GM18526 (cell line): Measurements from ENCODE around the gene MOV10.
A peak's percentile ranks its signal among the peaks of the same experiment; 100 is the strongest.

Experiments used
- POLR2A ChIP-seq: IDR thresholded peaks from 3 replicates; pipeline ENCODE4 v1.6.1; 2011; ENCODE audit not compliant: insufficient read length; ENCODE audit errors: extremely low read depth

Gene MOV10

DNA sequence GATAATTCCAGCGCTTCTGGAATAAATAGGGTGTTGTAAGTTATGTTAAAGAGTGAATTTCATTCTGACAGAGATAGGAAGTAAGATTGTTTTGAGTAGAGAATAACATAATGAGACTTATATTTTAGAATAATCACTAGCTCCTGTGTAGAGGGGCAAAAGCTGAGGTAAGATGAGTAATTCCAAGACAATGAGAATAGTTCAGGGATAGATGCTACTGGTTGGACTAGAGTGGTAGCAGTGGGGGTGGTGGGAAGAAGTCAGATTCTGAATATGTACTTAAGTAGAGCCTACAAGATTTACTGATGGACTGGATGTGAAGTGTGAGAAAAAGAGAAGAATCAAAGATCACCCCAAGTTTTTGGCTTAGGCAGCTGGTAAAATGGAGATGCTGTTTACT, 23.3 kb upstream of the MOV10 start:
- TF ChIP-seq POLR2A = no peak

- TF ChIP-seq POLR2A = no peak
Measured at GRCh38 chr1:112665857-112666256, 8.6 kb upstream of the MOV10 start.

GRCh38 chr1:112666946-112667345, 7.5 kb upstream of the MOV10 start:
- no peak for TF ChIP-seq POLR2A

DNA sequence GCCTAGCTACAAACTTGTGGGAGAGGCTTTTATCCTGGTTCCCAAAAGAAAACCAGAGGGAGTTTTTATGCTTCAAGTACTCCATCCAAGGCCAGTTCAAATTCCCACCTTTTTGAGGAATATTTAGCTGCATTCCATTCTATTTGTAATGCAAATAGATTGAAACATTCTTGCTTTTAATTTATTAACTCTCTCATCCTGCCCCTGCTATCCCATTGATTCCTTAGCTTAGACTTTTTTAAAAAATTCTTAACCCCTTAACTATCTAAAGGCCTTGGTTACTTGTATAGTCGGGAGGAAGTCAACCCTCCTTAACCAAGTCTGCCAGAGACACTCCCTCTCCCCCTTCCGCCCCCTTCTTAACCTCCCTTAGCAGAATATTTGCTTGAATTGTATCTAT, 2.5 kb upstream of the MOV10 start:
- TF ChIP-seq POLR2A = no peak

DNA sequence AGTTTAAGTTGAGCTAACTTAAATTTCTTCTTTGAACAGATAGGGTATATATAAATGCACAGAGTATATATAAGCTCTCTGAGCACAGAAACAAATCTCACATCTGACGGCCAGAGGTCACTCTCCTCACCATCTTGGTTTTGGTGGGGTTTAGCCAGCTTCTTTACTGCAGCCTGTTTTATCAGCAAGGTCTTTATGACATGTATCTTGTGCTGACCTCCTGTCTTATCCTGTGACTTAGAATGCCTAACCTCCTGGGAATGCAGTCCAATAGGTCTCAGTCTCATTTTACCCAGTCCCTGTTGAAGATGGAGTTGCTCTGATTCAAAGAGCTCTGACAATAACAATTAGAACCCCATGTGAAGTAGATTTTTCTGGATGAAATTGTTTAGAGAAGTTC, 1.6 kb upstream of the MOV10 start:
- no peak for TF ChIP-seq POLR2A

GRCh38 chr1:112673592-112674439, 643 bp upstream of the MOV10 start:
- TF ChIP-seq POLR2A = no peak

DNA sequence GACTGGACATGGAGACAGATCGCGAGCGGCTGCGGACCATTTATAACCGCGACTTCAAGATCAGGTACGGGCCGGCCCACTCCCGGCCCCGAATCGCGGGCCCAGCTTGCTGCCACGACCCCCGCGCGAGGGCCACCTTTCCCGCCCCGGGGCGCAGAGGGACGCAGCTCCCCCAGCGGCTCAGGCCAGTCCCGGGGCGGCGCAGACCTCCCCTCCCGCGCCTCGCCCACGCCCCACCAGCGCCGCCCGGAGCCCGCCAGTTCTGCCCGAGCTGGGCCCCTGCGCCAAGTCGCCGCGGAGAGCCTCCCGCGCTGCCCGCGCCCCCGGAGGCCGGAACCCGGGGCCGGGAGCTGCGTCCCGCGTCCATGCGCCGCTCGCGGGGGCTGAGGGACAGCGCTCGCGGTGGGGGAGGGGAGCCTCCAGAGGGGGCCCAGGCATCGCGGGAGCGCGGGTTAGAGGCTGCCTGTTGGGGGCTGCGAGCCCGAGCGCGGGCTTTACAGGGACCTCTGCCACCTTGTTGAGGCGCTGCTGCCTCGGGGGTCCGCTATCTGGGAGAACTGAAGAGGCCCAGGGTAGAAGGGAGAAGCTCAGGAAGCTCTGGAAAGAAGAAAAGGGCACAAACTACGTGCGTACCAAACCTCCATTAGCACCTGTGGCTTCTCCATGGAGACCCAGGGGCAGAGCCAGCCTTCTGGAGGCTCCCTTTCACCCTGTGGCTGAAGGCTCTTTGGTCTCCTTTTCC, 698 bp downstream of the MOV10 start:
- TF ChIP-seq POLR2A = peak; percentile 35

DNA sequence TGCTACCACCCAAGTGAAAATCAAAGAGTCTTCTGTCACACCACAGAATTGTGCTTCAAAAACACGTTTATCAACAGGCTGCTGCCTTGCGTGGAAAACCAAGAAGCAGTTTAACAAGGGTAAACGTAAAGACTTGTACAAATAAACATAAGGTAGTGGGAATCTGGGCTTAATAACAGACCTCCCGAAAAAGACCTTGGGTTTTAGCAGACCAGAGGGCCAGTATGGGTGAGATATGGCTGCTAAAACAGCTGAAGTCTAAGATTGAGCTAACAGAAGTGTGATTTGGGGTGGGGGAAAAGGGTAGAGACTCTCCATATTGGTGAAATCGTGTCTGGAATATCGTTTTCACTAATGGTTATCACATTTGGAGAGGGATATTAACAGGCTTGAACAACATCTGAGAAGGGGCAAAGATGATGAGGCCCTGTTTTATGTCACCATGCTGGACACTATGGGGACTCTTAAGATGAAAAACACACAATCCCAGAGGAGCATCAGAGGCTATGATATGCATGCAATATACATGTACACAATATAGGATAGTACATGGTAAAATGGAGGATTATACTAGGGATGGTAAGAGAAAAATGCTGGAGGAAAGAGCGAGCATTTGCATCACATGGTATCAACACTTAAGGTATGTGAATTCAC, 1.4 kb downstream of the MOV10 start:
- TF ChIP-seq POLR2A = no peak

- TF ChIP-seq POLR2A = no peak
Measured at GRCh38 chr1:112676543-112676942, 2.1 kb downstream of the MOV10 start.

- no peak for TF ChIP-seq POLR2A
Measured at GRCh38 chr1:112677501-112677900, 3.0 kb downstream of the MOV10 start.

GRCh38 chr1:112678605-112679004, 4.1 kb downstream of the MOV10 start:
- TF ChIP-seq POLR2A = no peak

DNA sequence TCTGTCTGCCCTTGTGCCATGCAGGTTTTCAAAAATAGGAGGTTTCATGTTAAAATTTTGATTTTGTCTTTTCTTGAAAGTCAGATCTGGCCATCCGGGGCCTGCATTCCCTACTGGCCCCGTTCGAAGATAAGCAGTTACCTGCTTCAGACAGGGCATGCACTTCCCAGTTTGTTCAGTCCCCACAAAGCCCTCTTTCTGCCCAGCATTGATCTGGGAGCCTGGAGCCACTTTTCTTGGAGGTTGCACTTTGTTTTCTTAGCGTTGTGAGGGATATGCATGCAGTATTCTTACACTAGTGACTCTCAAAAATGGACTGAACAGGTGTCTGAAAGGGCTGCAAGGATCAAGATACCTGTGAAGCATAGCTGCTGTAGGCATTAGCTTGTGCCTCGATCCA, 11.5 kb downstream of the MOV10 start:
- no peak for TF ChIP-seq POLR2A

- no peak for TF ChIP-seq POLR2A
Measured at GRCh38 chr1:112686417-112686816, 12.0 kb downstream of the MOV10 start.

GRCh38 chr1:112686835-112687234, 12.4 kb downstream of the MOV10 start:
- no peak for TF ChIP-seq POLR2A

DNA sequence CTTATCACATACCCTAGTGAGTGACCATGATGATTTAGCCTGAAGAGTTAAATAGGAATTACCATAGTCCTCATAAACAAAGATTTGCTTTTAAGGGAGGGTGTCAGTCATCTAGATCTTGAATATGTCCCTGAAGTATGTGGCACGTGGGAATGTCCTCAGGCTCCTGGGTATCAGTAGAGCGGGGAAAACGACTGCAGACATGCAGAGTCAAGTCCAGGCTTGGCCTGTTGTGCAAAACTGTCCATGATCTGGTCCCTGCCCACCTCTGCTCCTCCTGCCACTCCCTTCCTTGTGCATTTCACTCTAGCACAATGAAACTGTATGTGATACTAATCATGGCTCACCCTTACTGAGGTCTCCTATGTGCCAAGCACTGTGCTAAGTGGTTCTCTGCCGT, 12.9 kb downstream of the MOV10 start:
- TF ChIP-seq POLR2A = no peak

DNA sequence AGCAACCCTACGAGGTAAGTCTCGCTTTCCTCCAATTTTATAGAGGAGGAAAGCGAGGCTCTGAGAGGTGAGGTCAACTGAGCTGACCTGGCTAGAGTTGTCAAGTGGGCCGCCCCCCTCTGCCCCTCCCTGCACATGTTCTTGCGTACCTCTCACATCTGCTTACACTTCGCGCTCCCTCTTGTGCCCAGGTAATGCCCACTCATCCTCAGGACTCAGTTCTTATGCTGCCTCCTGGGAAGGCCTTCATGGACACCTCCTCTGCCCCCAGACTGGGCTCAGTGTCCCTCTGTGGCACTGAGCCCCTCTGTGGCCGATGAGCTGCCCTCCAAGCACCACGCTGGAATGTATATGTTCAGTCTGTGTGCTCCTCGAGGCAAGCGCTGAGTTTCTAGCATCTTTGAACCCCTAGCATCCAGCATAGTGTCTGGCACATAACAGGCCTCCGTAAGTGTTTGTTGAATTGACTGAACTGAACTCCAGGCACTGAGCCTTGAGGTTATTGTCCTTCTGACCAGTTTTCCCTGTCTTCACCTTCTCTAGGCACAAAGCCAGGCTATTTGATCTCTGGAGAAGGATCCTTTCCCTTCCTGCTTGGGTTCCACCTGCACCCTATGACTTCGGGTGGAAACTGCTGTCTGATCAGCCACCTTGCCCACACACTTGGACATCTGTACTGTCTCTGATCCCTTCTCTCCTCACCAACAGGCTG, 13.5 kb downstream of the MOV10 start:
- TF ChIP-seq POLR2A = no peak

GRCh38 chr1:112688781-112689193, 14.3 kb downstream of the MOV10 start:
- TF ChIP-seq POLR2A = no peak
